ENCODE results near the gene FAIM2.

GRCh38 chr12:49825971-49826421 is 77.7 kb downstream of the FAIM2 start:
- TF ChIP-seq, protein P1, sequence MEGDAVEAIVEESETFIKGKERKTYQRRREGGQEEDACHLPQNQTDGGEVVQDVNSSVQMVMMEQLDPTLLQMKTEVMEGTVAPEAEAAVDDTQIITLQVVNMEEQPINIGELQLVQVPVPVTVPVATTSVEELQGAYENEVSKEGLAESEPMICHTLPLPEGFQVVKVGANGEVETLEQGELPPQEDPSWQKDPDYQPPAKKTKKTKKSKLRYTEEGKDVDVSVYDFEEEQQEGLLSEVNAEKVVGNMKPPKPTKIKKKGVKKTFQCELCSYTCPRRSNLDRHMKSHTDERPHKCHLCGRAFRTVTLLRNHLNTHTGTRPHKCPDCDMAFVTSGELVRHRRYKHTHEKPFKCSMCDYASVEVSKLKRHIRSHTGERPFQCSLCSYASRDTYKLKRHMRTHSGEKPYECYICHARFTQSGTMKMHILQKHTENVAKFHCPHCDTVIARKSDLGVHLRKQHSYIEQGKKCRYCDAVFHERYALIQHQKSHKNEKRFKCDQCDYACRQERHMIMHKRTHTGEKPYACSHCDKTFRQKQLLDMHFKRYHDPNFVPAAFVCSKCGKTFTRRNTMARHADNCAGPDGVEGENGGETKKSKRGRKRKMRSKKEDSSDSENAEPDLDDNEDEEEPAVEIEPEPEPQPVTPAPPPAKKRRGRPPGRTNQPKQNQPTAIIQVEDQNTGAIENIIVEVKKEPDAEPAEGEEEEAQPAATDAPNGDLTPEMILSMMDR (IDR thresholded peaks at IDR 0.05 in 2 of 3, conservative IDR thresholded peaks at IDR 0.05 in 1 of 3; ENCODE audit: insufficient read depth in 2 of 3, low read depth in 1 of 3, low read length in 3 of 3), result no peak
- TF ChIP-seq, protein P2, sequence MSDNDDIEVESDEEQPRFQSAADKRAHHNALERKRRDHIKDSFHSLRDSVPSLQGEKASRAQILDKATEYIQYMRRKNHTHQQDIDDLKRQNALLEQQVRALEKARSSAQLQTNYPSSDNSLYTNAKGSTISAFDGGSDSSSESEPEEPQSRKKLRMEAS (CRISPR knock-in tag; IDR thresholded peaks at IDR 0.05), result no peak
- TF ChIP-seq CEBPB (tag; IDR thresholded peaks at IDR 0.05), result no peak
- TF ChIP-seq HES1 (IDR thresholded peaks at IDR 0.05; ENCODE audit: low read depth), result no peak
- no peak for TF ChIP-seq ESRRA (IDR thresholded peaks at IDR 0.05; ENCODE audit: borderline replicate concordance, low read depth)
- no peak for TF ChIP-seq ZBTB9 (CRISPR knock-in tag; IDR thresholded peaks at IDR 0.05)
- no peak for TF ChIP-seq CREB1 (IDR thresholded peaks at IDR 0.05)
- no peak for TF ChIP-seq CREB1 (CRISPR knock-in tag; IDR thresholded peaks at IDR 0.05)
- TF ChIP-seq ZBTB7A (IDR thresholded peaks at IDR 0.05; ENCODE audit: borderline replicate concordance, control insufficient read depth, low read depth, low read length), result no peak
- no peak for TF ChIP-seq ATF2 (CRISPR knock-in tag; IDR thresholded peaks at IDR 0.05)
- no peak for TF ChIP-seq RFX5 (IDR thresholded peaks at IDR 0.05; ENCODE audit: low read depth, low read length)
- TF ChIP-seq CHD4 (IDR thresholded peaks at IDR 0.05; ENCODE audit: insufficient read depth, insufficient replicate concordance, low read depth, low read length, poor library complexity, severe bottlenecking), result no peak
- no peak for TF ChIP-seq ZBED1 (IDR thresholded peaks at IDR 0.05)
